GM21526 (cell line): Measurements from ENCODE around the gene RBM44.
"Not testable (repeated sequence)": the region's sequence is repeated elsewhere in the genome, so short reads cannot be mapped to it uniquely, and the experiment has no call there.

ENCODE experiments used
- ATAC-seq: cut with Tn5 transposase; IDR thresholded peaks from one replicate; pipeline ENCODE4 v1.9.1; 2021; ENCODE audit warnings: moderate library complexity; ENCODE audit not compliant: unreplicated experiment, low FRiP score

Gene RBM44

GRCh38 chr2:237774811-237775553, 23.6 kb upstream of the RBM44 start:
- ATAC-seq, result peak; percentile 62

- no peak for ATAC-seq
Observed at GRCh38 chr2:237779521-237779920, 19.1 kb upstream of the RBM44 start.

GRCh38 chr2:237782181-237782580, 16.4 kb upstream of the RBM44 start:
- ATAC-seq, result no peak

- ATAC-seq, result not testable (repeated sequence)
Observed at GRCh38 chr2:237783678-237784077, 14.9 kb upstream of the RBM44 start.

- no peak for ATAC-seq
Observed at GRCh38 chr2:237786936-237787335, 11.6 kb upstream of the RBM44 start.

GRCh38 chr2:237790353-237790752, 8.2 kb upstream of the RBM44 start:
- ATAC-seq, result no peak

- ATAC-seq, result no peak
Observed at GRCh38 chr2:237791977-237792727, 6.4 kb upstream of the RBM44 start.

- no peak for ATAC-seq
Observed at GRCh38 chr2:237797253-237797652, 1.3 kb upstream of the RBM44 start.

- no peak for ATAC-seq
Observed at GRCh38 chr2:237799060-237799428, 465 bp downstream of the RBM44 start.

GRCh38 chr2:237801466-237801865, 2.9 kb downstream of the RBM44 start:
- ATAC-seq, result no peak

GRCh38 chr2:237806334-237806733, 7.8 kb downstream of the RBM44 start:
- no peak for ATAC-seq

GRCh38 chr2:237815637-237816036, 17.1 kb downstream of the RBM44 start:
- ATAC-seq, result no peak

- no peak for ATAC-seq
Observed at GRCh38 chr2:237816531-237816930, 18.0 kb downstream of the RBM44 start.

GRCh38 chr2:237818066-237818473, 19.5 kb downstream of the RBM44 start:
- no peak for ATAC-seq

- ATAC-seq, result no peak
Observed at GRCh38 chr2:237819231-237819630, 20.7 kb downstream of the RBM44 start.

GRCh38 chr2:237820421-237820820, 21.8 kb downstream of the RBM44 start:
- no peak for ATAC-seq

- no peak for ATAC-seq
Observed at GRCh38 chr2:237823544-237823943, 25.0 kb downstream of the RBM44 start.

GRCh38 chr2:237824085-237824484, 25.5 kb downstream of the RBM44 start:
- ATAC-seq, result no peak

- no peak for ATAC-seq
Observed at GRCh38 chr2:237827421-237827987, 28.9 kb downstream of the RBM44 start.

GRCh38 chr2:237830522-237830921, 31.9 kb downstream of the RBM44 start:
- no peak for ATAC-seq

- ATAC-seq, result no peak
Observed at GRCh38 chr2:237833546-237833945, 35.0 kb downstream of the RBM44 start.

- no peak for ATAC-seq
Observed at GRCh38 chr2:237835372-237835771, 36.8 kb downstream of the RBM44 start.
